MM.1S (cell line): ENCODE measurements around the gene NR1D2.

Experiments
- CTCF ChIP-seq: fragments of 300-600 bp; sonication (generic); IDR thresholded peaks from 2 replicates; pipeline ENCODE4 v1.5.1; 2016; ENCODE audit warnings: antibody characterized with exemption, low read length, mixed read lengths
- EZH2 ChIP-seq: fragments of 300-600 bp; sonication (generic); optimal IDR thresholded peaks from 2 replicates; pipeline ENCODE3; 2017; ENCODE audit warnings: low read depth, mild to moderate bottlenecking, antibody characterized with exemption, low read length, mixed read lengths

DNA sequence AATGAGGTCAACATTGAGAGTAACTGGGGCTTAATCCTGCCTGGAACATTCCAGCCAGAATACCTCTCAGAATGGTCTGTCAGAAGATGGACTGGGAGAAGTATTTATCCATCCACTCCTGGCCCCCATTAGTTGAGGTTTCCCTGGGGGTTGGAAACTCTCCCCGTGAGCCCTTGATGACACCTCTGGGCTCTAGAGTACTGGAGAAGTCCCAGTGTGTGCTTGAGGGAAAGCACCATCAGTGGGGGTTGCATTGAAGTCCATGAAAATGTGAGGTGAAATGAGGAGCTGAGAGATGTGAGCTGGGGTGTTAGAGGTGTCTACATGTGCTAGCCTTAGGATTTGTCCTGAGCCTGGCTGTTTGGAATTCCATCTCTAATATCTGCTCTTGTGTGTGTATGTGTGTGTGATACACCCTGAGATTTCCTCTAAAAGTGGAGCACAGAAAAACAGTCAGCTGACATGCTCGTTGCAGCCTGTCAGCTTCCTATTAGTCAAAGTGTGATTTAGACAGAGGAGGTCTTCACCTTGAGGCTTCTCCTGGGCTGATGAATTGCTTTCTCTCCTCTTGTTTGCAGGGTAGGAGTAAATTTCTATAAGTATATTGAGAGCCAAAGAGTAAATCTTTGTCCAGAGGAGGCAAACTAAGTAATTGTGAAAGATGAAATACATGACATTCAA lies 67.6 kb downstream of the NR1D2 start:
- TF ChIP-seq CTCF (no peak), EZH2 (no peak)
